Hepatocyte (in vitro differentiated cells): ENCODE measurements around the gene XIST.

Experiments
- EZH2 ChIP-seq: fragments of 200-600 bp; sonication (generic); IDR thresholded peaks from 2 replicates; pipeline ENCODE4 v1.6.1; 2016; ENCODE audit warnings: antibody characterized with exemption, mild to moderate bottlenecking, borderline replicate concordance
- TF ChIP-seq, protein P1 (sequence below): fragments of 200-600 bp; sonication (generic); IDR thresholded peaks from 2 replicates; pipeline ENCODE4 v1.5.1; 2016; ENCODE audit warnings: antibody characterized with exemption, mild to moderate bottlenecking; ENCODE audit not compliant: poor library complexity

DNA sequence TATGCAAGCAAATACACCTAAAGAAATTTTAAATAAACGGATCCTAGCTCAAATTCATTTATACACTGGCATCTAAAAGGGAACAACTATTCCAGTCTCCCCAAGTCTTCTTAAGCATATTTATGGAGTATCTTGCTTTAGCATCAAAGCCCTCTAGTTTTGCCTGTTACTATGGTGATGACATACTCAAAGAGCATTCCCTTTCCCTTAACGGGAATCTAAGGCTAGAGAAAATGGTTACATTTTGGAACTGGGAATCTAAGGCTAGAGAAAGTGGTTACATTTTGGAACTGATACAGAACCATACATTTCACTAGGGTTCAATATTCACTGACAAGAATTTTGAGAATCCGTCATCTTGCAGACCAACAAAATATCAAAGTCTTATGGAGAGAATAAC is 18.3 kb downstream of the XIST start:
- TF ChIP-seq, protein P1, sequence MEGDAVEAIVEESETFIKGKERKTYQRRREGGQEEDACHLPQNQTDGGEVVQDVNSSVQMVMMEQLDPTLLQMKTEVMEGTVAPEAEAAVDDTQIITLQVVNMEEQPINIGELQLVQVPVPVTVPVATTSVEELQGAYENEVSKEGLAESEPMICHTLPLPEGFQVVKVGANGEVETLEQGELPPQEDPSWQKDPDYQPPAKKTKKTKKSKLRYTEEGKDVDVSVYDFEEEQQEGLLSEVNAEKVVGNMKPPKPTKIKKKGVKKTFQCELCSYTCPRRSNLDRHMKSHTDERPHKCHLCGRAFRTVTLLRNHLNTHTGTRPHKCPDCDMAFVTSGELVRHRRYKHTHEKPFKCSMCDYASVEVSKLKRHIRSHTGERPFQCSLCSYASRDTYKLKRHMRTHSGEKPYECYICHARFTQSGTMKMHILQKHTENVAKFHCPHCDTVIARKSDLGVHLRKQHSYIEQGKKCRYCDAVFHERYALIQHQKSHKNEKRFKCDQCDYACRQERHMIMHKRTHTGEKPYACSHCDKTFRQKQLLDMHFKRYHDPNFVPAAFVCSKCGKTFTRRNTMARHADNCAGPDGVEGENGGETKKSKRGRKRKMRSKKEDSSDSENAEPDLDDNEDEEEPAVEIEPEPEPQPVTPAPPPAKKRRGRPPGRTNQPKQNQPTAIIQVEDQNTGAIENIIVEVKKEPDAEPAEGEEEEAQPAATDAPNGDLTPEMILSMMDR, result no peak
- no peak for TF ChIP-seq EZH2
